Measurements from ENCODE around the gene ZAP70. TPM values are rescaled to one million over a fixed set of nuclear protein-coding genes. Genes with fewer than 3 reads are reported as not detected.
A peak's percentile ranks its signal among the peaks of the same experiment; 100 is the strongest.

ZAP70 gene
- total RNA-seq, 2 experiments from 2014 or later: 153 to 156 TPM

DNA sequence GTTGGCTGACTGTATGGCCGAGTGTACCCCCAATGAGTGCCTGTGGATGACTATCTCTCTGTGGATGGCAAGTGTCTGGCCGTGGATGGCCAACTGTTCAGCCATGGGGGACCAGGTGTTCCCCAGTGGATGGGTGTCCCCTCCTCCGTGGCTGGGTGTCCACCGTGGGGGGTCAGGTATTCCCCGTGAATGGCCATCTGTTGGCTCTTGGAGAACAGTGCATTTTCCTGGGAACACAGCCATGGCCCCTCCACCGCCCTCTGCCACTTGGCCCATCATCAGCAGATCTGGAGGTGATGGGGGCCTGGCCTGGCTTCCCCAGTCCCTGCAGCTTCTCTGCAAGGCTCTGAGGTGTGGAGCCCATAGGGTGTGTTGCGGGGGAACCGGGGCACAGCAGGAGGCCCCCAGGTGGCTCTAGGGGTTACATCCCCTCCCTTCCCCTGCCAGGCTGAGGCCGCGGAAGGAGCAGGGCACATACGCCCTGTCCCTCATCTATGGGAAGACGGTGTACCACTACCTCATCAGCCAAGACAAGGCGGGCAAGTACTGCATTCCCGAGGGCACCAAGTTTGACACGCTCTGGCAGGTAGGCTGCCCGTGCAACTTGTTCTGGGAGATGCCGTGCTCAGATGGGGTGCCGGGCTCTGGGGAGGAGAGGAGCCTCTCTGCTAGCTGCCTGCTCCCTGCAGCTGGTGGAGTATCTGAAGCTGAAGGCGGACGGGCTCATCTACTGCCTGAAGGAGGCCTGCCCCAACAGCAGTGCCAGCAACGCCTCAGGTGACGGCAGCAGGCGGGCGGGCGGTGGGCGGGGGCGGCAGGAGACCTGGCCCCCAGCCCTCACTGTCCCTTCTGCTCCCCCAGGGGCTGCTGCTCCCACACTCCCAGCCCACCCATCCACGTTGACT is 19.3 kb downstream of the ZAP70 start:
- no peak for ATAC-seq
- intact Hi-C loops (cut with DNase I, micrococcal nuclease): no loop called here
- POLR2A ChIA-PET: no interaction called here
- peaks cover 66% of the 10 kb centered on the region for H3K36me3 Mint-ChIP-seq (ENCODE audit: low read depth)
- CTCF ChIA-PET: no interaction called here
- H3K27ac Mint-ChIP-seq: no peak overlapping the region
- peaks cover 28% of the 10 kb centered on the region for H3K4me1 Mint-ChIP-seq
- no peak overlapping the region for H3K4me3 Mint-ChIP-seq
- no peak for DNase-seq
- no peaks in the 10 kb centered on the region for H3K27me3 Mint-ChIP-seq
- peaks cover 7% of the 10 kb centered on the region for H3K9me3 Mint-ChIP-seq (ENCODE audit: low read depth)

DNA sequence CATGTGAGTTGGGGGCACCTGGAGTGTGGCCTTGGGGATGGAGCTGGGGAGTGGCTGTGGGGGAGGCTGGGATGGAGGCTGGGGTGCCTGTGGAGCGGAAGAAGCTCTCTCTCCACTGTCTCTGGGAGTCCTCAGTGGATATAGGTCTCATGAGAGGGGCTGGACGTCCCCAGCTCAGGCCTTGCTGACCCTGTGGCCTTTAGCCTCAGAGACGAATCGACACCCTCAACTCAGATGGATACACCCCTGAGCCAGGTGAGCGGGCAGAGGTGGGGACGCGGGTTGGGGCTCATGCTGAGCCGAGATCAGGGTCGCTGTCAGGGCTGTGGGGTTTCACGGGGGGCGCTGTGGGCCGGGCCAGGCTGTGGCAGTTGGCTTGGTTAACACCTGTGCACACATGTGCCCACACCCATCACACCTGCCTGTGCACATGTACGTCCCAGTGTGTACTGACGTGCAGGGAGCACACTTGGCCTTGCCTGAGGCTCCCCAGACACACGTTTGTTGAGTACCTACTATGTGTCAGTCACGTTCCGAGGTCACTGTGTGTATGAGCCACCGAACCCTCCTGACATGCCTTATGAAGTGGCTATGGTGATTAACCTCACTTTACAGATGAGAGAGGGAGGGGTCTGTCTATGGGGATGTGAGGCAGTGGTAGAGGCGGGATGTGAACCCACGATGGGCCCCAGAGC is 20.1 kb downstream of the ZAP70 start:
- ATAC-seq (no peak), DNase-seq (no peak)
- Mint-ChIP-seq H3K27ac (no peak overlapping the region), H3K36me3 (ENCODE audit: low read depth) (peaks cover 64% of the 10 kb centered on the region), H3K4me1 (peaks cover 20% of the 10 kb centered on the region), H3K27me3 (no peaks in the 10 kb centered on the region), H3K4me3 (no peak overlapping the region), H3K9me3 (ENCODE audit: low read depth) (peaks cover 5% of the 10 kb centered on the region)
- ChIA-PET POLR2A (no interaction called here), CTCF (no interaction called here)
- intact Hi-C loops (cut with DNase I, micrococcal nuclease): no loop called here

GRCh38 chr2:97734061-97735051 is 21.0 kb downstream of the ZAP70 start:
- intact Hi-C loops (cut with DNase I, micrococcal nuclease): no loop called here
- Mint-ChIP-seq H3K9me3 (ENCODE audit: low read depth) (peaks cover 5% of the 10 kb centered on the region), H3K27ac (no peak overlapping the region), H3K4me3 (no peak overlapping the region), H3K36me3 (ENCODE audit: low read depth) (peaks cover 62% of the 10 kb centered on the region), H3K27me3 (no peaks in the 10 kb centered on the region), H3K4me1 (peaks cover 15% of the 10 kb centered on the region)
- POLR2A ChIA-PET: no interaction called here
- DNase-seq (no peak), ATAC-seq (no peak)
- CTCF ChIA-PET: no interaction called here

DNA sequence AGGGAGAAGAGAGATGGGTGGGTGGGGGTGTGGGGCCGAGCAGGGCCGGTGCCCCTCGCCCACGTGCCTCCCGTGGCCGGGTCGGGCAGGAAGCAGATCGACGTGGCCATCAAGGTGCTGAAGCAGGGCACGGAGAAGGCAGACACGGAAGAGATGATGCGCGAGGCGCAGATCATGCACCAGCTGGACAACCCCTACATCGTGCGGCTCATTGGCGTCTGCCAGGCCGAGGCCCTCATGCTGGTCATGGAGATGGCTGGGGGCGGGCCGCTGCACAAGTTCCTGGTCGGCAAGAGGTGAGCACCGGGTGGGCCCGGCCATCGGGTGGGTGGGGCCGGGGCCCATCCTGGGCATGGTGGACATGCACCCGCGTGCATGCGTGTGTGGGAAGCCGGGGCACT is 21.8 kb downstream of the ZAP70 start:
- Mint-ChIP-seq H3K9me3 (ENCODE audit: low read depth) (peaks cover 1% of the 10 kb centered on the region), H3K27me3 (no peaks in the 10 kb centered on the region), H3K27ac (no peak overlapping the region), H3K4me3 (no peak overlapping the region), H3K36me3 (ENCODE audit: low read depth) (peaks cover 54% of the 10 kb centered on the region), H3K4me1 (peaks cover 15% of the 10 kb centered on the region)
- DNase-seq: no peak
- intact Hi-C loops (cut with DNase I, micrococcal nuclease): no loop called here
- ATAC-seq: no peak
- CTCF ChIA-PET: no interaction called here
- POLR2A ChIA-PET: no interaction called here

- Mint-ChIP-seq H3K4me1 (peaks cover 12% of the 10 kb centered on the region), H3K4me3 (no peak overlapping the region), H3K36me3 (ENCODE audit: low read depth) (peaks cover 49% of the 10 kb centered on the region), H3K27ac (no peak overlapping the region), H3K9me3 (ENCODE audit: low read depth) (no peaks in the 10 kb centered on the region), H3K27me3 (no peaks in the 10 kb centered on the region)
- ATAC-seq (no peak), DNase-seq (no peak)
- ChIA-PET CTCF (no interaction called here), POLR2A (no interaction called here)
- intact Hi-C loops (cut with DNase I, micrococcal nuclease): no loop called here
Measured at GRCh38 chr2:97736185-97736584, 22.8 kb downstream of the ZAP70 start.

DNA sequence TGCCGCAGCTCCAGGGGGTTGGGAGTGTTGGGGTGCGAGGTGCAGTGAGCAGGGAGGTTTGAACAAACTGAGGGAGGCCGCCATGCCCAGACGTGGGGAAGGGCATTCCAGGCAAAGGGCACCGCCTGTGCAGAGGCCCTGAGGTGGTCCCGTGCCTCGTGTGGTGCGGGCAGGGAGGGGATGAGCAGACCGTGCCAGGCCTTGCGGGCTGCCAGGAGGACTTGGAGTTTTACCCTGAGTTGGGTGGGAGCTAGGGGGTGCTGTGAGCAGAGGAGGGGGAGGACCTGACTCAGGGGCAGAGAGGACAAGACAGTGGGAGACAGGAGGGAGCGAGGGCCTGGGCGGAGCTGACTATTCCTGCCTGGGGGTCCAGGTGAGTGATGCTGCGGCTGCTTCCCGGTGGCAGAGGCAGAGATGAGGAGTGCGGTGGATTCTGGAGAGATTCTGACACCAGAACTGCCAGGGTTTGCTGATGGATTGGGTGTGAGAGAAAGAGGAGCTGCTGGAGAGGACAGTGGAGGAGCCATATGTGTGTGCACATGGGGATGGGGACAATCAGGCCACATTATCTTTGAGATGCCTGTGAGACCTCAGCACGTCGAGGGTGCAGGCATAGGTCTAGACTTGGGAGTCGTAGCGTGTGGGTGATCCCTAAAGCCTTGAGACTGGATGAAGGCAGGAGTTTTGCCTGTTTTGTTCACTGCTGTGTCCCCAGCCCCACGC is 23.4 kb downstream of the ZAP70 start:
- peaks cover 49% of the 10 kb centered on the region for H3K36me3 Mint-ChIP-seq (ENCODE audit: low read depth)
- CTCF ChIA-PET: no interaction called here
- ATAC-seq (no peak), DNase-seq (no peak)
- H3K4me1 Mint-ChIP-seq: peaks cover 11% of the 10 kb centered on the region
- no peak overlapping the region for H3K27ac Mint-ChIP-seq
- intact Hi-C loops (cut with DNase I, micrococcal nuclease): no loop called here
- POLR2A ChIA-PET: no interaction called here
- H3K27me3 Mint-ChIP-seq: no peaks in the 10 kb centered on the region
- H3K9me3 Mint-ChIP-seq (ENCODE audit: low read depth): no peaks in the 10 kb centered on the region
- no peak overlapping the region for H3K4me3 Mint-ChIP-seq

DNA sequence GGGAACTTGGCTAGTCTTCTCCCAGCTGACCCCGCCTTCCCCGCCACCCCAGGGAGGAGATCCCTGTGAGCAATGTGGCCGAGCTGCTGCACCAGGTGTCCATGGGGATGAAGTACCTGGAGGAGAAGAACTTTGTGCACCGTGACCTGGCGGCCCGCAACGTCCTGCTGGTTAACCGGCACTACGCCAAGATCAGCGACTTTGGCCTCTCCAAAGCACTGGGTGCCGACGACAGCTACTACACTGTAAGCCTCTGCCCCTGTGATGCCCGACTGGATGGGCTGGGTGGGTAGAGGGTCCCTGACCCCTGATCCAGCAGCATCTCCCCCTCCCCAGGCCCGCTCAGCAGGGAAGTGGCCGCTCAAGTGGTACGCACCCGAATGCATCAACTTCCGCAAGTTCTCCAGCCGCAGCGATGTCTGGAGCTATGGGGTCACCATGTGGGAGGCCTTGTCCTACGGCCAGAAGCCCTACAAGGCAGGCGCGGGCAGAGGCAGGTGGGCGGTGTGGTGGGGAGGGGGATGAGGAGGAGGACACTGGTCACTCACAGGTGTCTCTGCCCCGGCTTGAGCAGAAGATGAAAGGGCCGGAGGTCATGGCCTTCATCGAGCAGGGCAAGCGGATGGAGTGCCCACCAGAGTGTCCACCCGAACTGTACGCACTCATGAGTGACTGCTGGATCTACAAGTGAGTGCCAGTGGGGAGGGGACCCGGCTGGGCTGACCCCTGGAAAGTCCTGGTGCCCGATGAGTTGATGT is 24.2 kb downstream of the ZAP70 start:
- H3K4me1 Mint-ChIP-seq: peaks cover 18% of the 10 kb centered on the region
- no peak for DNase-seq
- H3K9me3 Mint-ChIP-seq (ENCODE audit: low read depth): no peaks in the 10 kb centered on the region
- no peak overlapping the region for H3K4me3 Mint-ChIP-seq
- H3K27me3 Mint-ChIP-seq: no peaks in the 10 kb centered on the region
- POLR2A ChIA-PET: no interaction called here
- CTCF ChIA-PET: interaction anchor here (0.6 kb wide), 1 partner anchor 95 kb away, joined by 3 read pairs; no protein-coding TSS in a partner anchor
- intact Hi-C loops (cut with DNase I, micrococcal nuclease): no loop called here
- peaks cover 49% of the 10 kb centered on the region for H3K36me3 Mint-ChIP-seq (ENCODE audit: low read depth)
- no peak for ATAC-seq
- H3K27ac Mint-ChIP-seq: no peak overlapping the region

GRCh38 chr2:97738179-97739019 is 25.0 kb downstream of the ZAP70 start:
- POLR2A ChIA-PET: no interaction called here
- peaks cover 50% of the 10 kb centered on the region for H3K36me3 Mint-ChIP-seq (ENCODE audit: low read depth)
- H3K9me3 Mint-ChIP-seq (ENCODE audit: low read depth): no peaks in the 10 kb centered on the region

DNA sequence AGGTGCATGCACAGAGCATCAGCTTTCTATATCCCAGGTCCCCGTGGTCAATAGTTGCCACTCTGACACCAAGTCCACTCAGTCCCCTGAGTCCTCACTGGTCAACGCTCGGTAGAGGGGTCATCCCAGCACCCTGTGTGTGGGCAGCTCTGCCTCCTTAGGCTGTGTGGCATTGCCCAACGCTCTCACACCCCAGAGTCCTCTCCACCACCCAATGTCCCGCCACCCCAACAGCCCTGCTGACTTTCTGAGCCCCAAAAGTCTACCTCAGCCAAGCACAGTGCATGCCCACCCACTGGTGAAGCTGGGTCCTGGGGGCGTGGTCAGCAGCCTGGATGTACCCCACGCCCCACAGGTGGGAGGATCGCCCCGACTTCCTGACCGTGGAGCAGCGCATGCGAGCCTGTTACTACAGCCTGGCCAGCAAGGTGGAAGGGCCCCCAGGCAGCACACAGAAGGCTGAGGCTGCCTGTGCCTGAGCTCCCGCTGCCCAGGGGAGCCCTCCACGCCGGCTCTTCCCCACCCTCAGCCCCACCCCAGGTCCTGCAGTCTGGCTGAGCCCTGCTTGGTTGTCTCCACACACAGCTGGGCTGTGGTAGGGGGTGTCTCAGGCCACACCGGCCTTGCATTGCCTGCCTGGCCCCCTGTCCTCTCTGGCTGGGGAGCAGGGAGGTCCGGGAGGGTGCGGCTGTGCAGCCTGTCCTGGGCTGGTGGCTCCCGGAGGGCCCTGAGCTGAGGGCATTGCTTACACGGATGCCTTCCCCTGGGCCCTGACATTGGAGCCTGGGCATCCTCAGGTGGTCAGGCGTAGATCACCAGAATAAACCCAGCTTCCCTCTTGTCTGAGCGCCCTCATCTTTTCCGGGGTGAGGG is 25.9 kb downstream of the ZAP70 start:
- no peak for DNase-seq
- intact Hi-C loops (cut with DNase I, micrococcal nuclease): no loop called here
- ChIA-PET CTCF (interaction anchor here (0.8 to 4.8 kb wide), 16 partner anchors 9 to 646 kb away, joined by 3 to 36 read pairs (median 7); no protein-coding TSS in a partner anchor), POLR2A (interaction anchor here (1.6 kb wide), 1 partner anchor 11 kb away, joined by 3 read pairs; no protein-coding TSS in a partner anchor)
- no peaks in the 10 kb centered on the region for H3K27me3 Mint-ChIP-seq
- ATAC-seq: no peak
- H3K4me1 Mint-ChIP-seq: peaks cover 30% of the 10 kb centered on the region
- H3K36me3 Mint-ChIP-seq (ENCODE audit: low read depth): peaks cover 52% of the 10 kb centered on the region
- no peaks in the 10 kb centered on the region for H3K9me3 Mint-ChIP-seq (ENCODE audit: low read depth)
- H3K27ac Mint-ChIP-seq: no peak overlapping the region
- no peak overlapping the region for H3K4me3 Mint-ChIP-seq

More at GRCh38 chr2:97738179-97739019, 25.0 kb downstream of the ZAP70 start:
- H3K4me1 Mint-ChIP-seq: peaks cover 25% of the 10 kb centered on the region
- H3K4me3 Mint-ChIP-seq: no peak overlapping the region
- no peak for DNase-seq
- ATAC-seq: no peak
- intact Hi-C loops (cut with DNase I, micrococcal nuclease): no loop called here
- H3K27ac Mint-ChIP-seq: peak overlapping the region; percentile 6
- no peaks in the 10 kb centered on the region for H3K27me3 Mint-ChIP-seq
- CTCF ChIA-PET: interaction anchor here (0.6 kb wide), 1 partner anchor 96 kb away, joined by 3 read pairs; no protein-coding TSS in a partner anchor

Data from activated CD4-positive, alpha-beta T cell treated with anti-CD3 and anti-CD28 coated beads for 36 hours (primary cell).